GM21367 (cell line): ENCODE data around the gene SORL1-AS1.

ENCODE experiments used
- ATAC-seq: cut with Tn5 transposase; IDR thresholded peaks from one replicate; pipeline ENCODE4 v1.9.1; 2021; ENCODE audit not compliant: unreplicated experiment

SORL1-AS1 gene

GRCh38 chr11:121453589-121454299, 977 bp upstream of the SORL1-AS1 start:
- ATAC-seq: no peak

- ATAC-seq: no peak
These were observed 670 bp downstream of the SORL1-AS1 start, which contains the start of gene SORL1 for GRCh38 chr11:121451986-121452608. TSS of gene SORL1 (plus strand) at chr11:121452314. CDS start at chr11:121452332, 18 bp downstream.

GRCh38 chr11:121451178-121451985, 1.4 kb downstream of the SORL1-AS1 start:
- ATAC-seq: no peak

- ATAC-seq: no peak
These were observed 2.4 kb downstream of the SORL1-AS1 start for GRCh38 chr11:121450401-121450800.

GRCh38 chr11:121449626-121450025, 3.1 kb downstream of the SORL1-AS1 start:
- no peak for ATAC-seq

GRCh38 chr11:121449123-121449522, 3.6 kb downstream of the SORL1-AS1 start:
- no peak for ATAC-seq

- ATAC-seq: no peak
These were observed 4.3 kb downstream of the SORL1-AS1 start for GRCh38 chr11:121448431-121448941.

GRCh38 chr11:121448011-121448410, 4.8 kb downstream of the SORL1-AS1 start:
- ATAC-seq: no peak

GRCh38 chr11:121446752-121447156, 6.0 kb downstream of the SORL1-AS1 start:
- no peak for ATAC-seq

- ATAC-seq: no peak
These were observed 7.5 kb downstream of the SORL1-AS1 start for GRCh38 chr11:121445071-121445768.

GRCh38 chr11:121444526-121444925, 8.2 kb downstream of the SORL1-AS1 start:
- ATAC-seq: no peak

- no peak for ATAC-seq
These were observed 9.0 kb downstream of the SORL1-AS1 start for GRCh38 chr11:121443688-121444275.

- no peak for ATAC-seq
These were observed 11.2 kb downstream of the SORL1-AS1 start for GRCh38 chr11:121441521-121441920.

- no peak for ATAC-seq
These were observed 13.0 kb downstream of the SORL1-AS1 start for GRCh38 chr11:121439759-121440158.

- ATAC-seq: no peak
These were observed 13.4 kb downstream of the SORL1-AS1 start for GRCh38 chr11:121439337-121439736.

GRCh38 chr11:121437686-121438078, 15.1 kb downstream of the SORL1-AS1 start:
- no peak for ATAC-seq

GRCh38 chr11:121437018-121437685, 15.6 kb downstream of the SORL1-AS1 start:
- ATAC-seq: no peak

GRCh38 chr11:121435551-121436511, 16.9 kb downstream of the SORL1-AS1 start:
- no peak for ATAC-seq

- no peak for ATAC-seq
These were observed 17.6 kb downstream of the SORL1-AS1 start for GRCh38 chr11:121435132-121435531.
